Measurements from ENCODE around the gene ZBTB21. TPM values are rescaled to one million over a fixed set of nuclear protein-coding genes. Genes with fewer than 3 reads are reported as not detected.

ZBTB21 gene
- total RNA-seq, 1 experiment from 2014 or later: 18.1 TPM

- no peaks in the 10 kb centered on the region for H3K36me3 Mint-ChIP-seq (ENCODE audit: insufficient read depth in 1 of 3, low read depth in 3 of 3)
- Histone ChIP-seq H4K20me1 (ENCODE audit: control insufficient read depth, insufficient read depth, insufficient read length) (no peaks in the 10 kb centered on the region), H4K5ac (ENCODE audit: insufficient read length, low read depth, low read length) (no peak overlapping the region), H3K23me2 (ENCODE audit: insufficient read length, low read depth, low read length, poor library complexity, severe bottlenecking) (no peaks in the 10 kb centered on the region), H3K9ac (ENCODE audit: extremely low read depth, insufficient read length, low read length) (no peak overlapping the region), H3K4me1 (ENCODE audit: insufficient read depth, low read length) (no peaks in the 10 kb centered on the region), H3T11ph (ENCODE audit: low read length) (no peak overlapping the region), H2AK5ac (ENCODE audit: insufficient read length, low read length) (no peak overlapping the region), H3K79me2 (ENCODE audit: insufficient read depth, low read length) (no peaks in the 10 kb centered on the region), H2AFZ (ENCODE audit: low read length) (no peak overlapping the region), H2BK12ac (ENCODE audit: insufficient read length, low read depth, low read length) (no peak overlapping the region), H3K4ac (ENCODE audit: low read depth, low read length) (no peak overlapping the region), H3K23ac (ENCODE audit: insufficient read length, low read depth, low read length) (no peak overlapping the region), H2BK5ac (ENCODE audit: insufficient read length, low read length) (no peak overlapping the region), H2BK20ac (ENCODE audit: low read depth, low read length, poor library complexity, severe bottlenecking) (no peak overlapping the region), H2BK120ac (ENCODE audit: low read depth, low read length, poor library complexity, severe bottlenecking) (no peak overlapping the region), H3K9me3 (ENCODE audit: control insufficient read depth, low read depth, low read length) (no peaks in the 10 kb centered on the region), H3K79me1 (ENCODE audit: insufficient read depth, low read depth, low read length, poor library complexity, severe bottlenecking) (no peaks in the 10 kb centered on the region), H4K91ac (ENCODE audit: insufficient read length, low read depth, low read length) (no peak overlapping the region), H3K18ac (ENCODE audit: insufficient read length, low read depth, low read length) (no peak overlapping the region), H2BK15ac (ENCODE audit: low read depth, low read length) (no peak overlapping the region), H3K14ac (ENCODE audit: insufficient read depth, low read length) (no peak overlapping the region), H4K8ac (replicated peaks; ENCODE audit: insufficient read length, low read depth, low read length) (no peak overlapping the region), H3K27ac (ENCODE audit: insufficient read length, low read depth, low read length) (no peak overlapping the region), H3K27me3 (ENCODE audit: insufficient read depth, low read length) (no peaks in the 10 kb centered on the region), H3K4me2 (ENCODE audit: insufficient read depth, insufficient read length, low read length) (no peak overlapping the region), H3K56ac (ENCODE audit: insufficient read length, low read depth, low read length) (no peak overlapping the region)
- H3K9me3 Mint-ChIP-seq: no peaks in the 10 kb centered on the region
- peaks cover 36 to 37% of the 10 kb centered on the region in 2 experiments for H3K4me1 Mint-ChIP-seq
- DNase-seq: no peak
- H3K27me3 Mint-ChIP-seq (ENCODE audit: low read depth): peaks cover 10% of the 10 kb centered on the region
- no peak overlapping the region for H3K4me3 Mint-ChIP-seq
- WGBS (ENCODE audit: extremely low coverage, insufficient read length, low lambda C conversion rate): no CpG with 5 or more reads among the region's 5 CpGs
- 0 out of 7 replicates have a peak overlapping the region, but pooled peaks of 1 of the 3 experiments have one; percentile 48 for H3K27ac Mint-ChIP-seq
- no peak for TF ChIP-seq CTCF (conservative IDR thresholded peaks at IDR 0.05)
These were observed 45.1 kb downstream of the ZBTB21 start for GRCh38 chr21:41965045-41965444.
